Measurements from ENCODE around the gene CNTNAP5.

- TF ChIP-seq EZH2 (IDR thresholded peaks at IDR 0.05) = no peak
- TF ChIP-seq POLR2AphosphoS5 (IDR thresholded peaks at IDR 0.05; ENCODE audit: borderline replicate concordance, low read depth, low read length) = no peak
- no peak for TF ChIP-seq FOXP2 (optimal IDR thresholded peaks at IDR 0.05; ENCODE audit: control extremely low read depth, extremely low read length, insufficient read depth)
These were observed 63.5 kb downstream of the CNTNAP5 start for GRCh38 chr2:124088616-124089015.
